Adrenal gland (tissue), 5 donors: ENCODE measurements around the gene MYOCD.

ENCODE experiments used
- CTCF ChIP-seq, 6 experiments: fragments of 450-650 bp in 4 of 6; fragments of 200-600 bp in 2 of 6; sonication (generic) in 1 of 6; IDR thresholded peaks; 1 replicate in 5 of 6; 2 replicates in 1 of 6; pipeline versions ENCODE4 v1.5.1 to v1.8.0; 2016 to 2021; ENCODE audit warnings: antibody characterized with exemption in 6 of 6, mild to moderate bottlenecking in 2 of 6, moderate library complexity in 1 of 6
- POLR2A ChIP-seq, 2 donors: fragments of 450-650 bp; IDR thresholded peaks; one replicate each; pipeline ENCODE4 v1.6.1; 2017; ENCODE audit warnings: antibody characterized with exemption in 2 of 2, mild to moderate bottlenecking in 2 of 2, moderate library complexity in 1 of 2
- donor health status: DM: no; HTN: no; CAD: no.

DNA sequence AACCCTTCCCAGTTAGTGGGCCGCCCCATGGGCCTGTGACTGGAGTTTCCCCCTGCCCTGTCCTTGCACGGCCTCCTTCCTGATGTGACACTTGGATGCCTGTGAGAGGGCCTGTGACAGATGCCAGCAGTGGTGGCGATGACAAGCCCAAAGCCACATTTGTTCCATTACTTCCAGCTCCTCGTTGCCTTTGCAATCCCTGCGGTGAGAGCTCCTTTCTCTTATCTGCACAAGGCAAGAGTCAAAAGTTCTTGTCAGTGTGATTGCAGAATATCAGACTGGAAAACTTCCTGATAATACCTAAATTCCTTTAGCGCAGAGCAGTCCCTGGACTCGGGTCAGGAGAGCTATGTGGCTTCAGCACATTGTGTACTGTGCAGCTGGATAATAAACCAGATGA lies 69.2 kb downstream of the MYOCD start:
- TF ChIP-seq CTCF (IDR thresholded peaks at IDR 0.05) (no peak), POLR2A (IDR thresholded peaks at IDR 0.05) (no peak)
